ENCODE data around the gene ORM2.
A peak's percentile ranks its signal among the peaks of the same experiment; 100 is the strongest.

Gene ORM2

GRCh38 chr9:114376586-114377445 is 47.1 kb downstream of the ORM2 start:
- Mint-ChIP-seq H3K27ac (no peak overlapping the region), H3K36me3 (ENCODE audit: low read depth) (peaks cover 21% of the 10 kb centered on the region), H3K9me3 (no peaks in the 10 kb centered on the region), H3K27me3 (ENCODE audit: low read depth, poor library complexity) (no peaks in the 10 kb centered on the region), H3K4me1 (peaks cover 33% of the 10 kb centered on the region), H3K4me3 (no peak overlapping the region)
- no peak for DNase-seq
- TF ChIP-seq, protein P1, sequence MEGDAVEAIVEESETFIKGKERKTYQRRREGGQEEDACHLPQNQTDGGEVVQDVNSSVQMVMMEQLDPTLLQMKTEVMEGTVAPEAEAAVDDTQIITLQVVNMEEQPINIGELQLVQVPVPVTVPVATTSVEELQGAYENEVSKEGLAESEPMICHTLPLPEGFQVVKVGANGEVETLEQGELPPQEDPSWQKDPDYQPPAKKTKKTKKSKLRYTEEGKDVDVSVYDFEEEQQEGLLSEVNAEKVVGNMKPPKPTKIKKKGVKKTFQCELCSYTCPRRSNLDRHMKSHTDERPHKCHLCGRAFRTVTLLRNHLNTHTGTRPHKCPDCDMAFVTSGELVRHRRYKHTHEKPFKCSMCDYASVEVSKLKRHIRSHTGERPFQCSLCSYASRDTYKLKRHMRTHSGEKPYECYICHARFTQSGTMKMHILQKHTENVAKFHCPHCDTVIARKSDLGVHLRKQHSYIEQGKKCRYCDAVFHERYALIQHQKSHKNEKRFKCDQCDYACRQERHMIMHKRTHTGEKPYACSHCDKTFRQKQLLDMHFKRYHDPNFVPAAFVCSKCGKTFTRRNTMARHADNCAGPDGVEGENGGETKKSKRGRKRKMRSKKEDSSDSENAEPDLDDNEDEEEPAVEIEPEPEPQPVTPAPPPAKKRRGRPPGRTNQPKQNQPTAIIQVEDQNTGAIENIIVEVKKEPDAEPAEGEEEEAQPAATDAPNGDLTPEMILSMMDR (IDR thresholded peaks at IDR 0.05), result no peak

- Mint-ChIP-seq H3K27me3 (ENCODE audit: low read depth, poor library complexity) (peaks cover 4% of the 10 kb centered on the region), H3K9me3 (no peaks in the 10 kb centered on the region), H3K4me3 (no peak overlapping the region)
These were observed 48.3 kb downstream of the ORM2 start for GRCh38 chr9:114378016-114378415.

DNA sequence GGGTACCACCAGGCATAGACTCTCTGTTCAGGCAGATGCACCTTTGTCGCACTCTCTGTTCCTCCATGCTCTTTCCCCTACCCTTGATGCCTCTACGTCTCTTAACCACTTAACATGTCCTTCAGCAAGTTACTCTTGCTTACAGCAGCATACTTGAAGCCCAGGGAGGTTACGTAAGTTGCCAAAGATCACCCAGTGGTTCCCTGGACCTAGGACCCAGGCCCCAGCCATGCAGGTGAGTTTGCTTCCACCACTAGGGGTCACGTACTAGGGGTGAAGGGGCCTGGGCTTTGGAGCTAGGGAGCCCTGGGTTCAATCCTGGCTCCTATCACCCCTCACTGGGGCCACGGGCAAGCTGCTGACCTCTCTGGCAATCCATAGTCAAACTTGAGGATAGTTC is 49.2 kb downstream of the ORM2 start:
- H3K36me3 Mint-ChIP-seq (ENCODE audit: low read depth), result peaks cover 21% of the 10 kb centered on the region

More at GRCh38 chr9:114378016-114378415, 48.3 kb downstream of the ORM2 start:
- Mint-ChIP-seq H3K36me3 (ENCODE audit: low read depth) (peaks cover 21% of the 10 kb centered on the region), H3K4me1 (peaks cover 33% of the 10 kb centered on the region), H3K27ac (peak overlapping the region; percentile 19)
- TF ChIP-seq, protein P1 (IDR thresholded peaks at IDR 0.05), result no peak
- DNase-seq, result no peak

More for the DNA sequence above, 49.2 kb downstream of the ORM2 start:
- H3K9me3 Mint-ChIP-seq, result no peaks in the 10 kb centered on the region
- no peak overlapping the region for H3K27ac Mint-ChIP-seq
- H3K4me1 Mint-ChIP-seq, result peaks cover 36% of the 10 kb centered on the region
- no peak for DNase-seq
- H3K4me3 Mint-ChIP-seq, result no peak overlapping the region
- H3K27me3 Mint-ChIP-seq (ENCODE audit: low read depth, poor library complexity), result peaks cover 4% of the 10 kb centered on the region
- TF ChIP-seq, protein P1 (IDR thresholded peaks at IDR 0.05), result no peak
